Naive thymus-derived CD8-positive, alpha-beta T cell (primary cell): ENCODE measurements around the gene RIT2. TPM values are rescaled to one million over a fixed set of nuclear protein-coding genes. Genes with fewer than 3 reads are reported as not detected.
"Not testable (repeated sequence)": the region's sequence is repeated elsewhere in the genome, so short reads cannot be mapped to it uniquely, and the experiment has no call there.

Experiments used
- ATAC-seq, 2 donors: fragments of 150-1000 bp; cut with Tn5 transposase in 1 of 2; sonication (Bioruptor Pico), chemical (Tn5 transposase) in 1 of 2; 1 replicate in 1 of 2; 2 replicates in 1 of 2; pipeline ENCODE4 v1.10.0; 2021; ENCODE audit warnings: mild to moderate bottlenecking in 2 of 2, moderate library complexity in 2 of 2
- POLR2A ChIA-PET: fragments of 350-600 bp; sonication (Branson Sonifier 250); formaldehyde crosslinking; loops from one replicate; lab custom pipeline; 2021; ENCODE audit warnings: antibody characterized with exemption; lab: Charles Lee
- DNase-seq, 10 donors: peaks; one replicate each; pipeline versions ENCODE4 v3.0.0 to v3.0.0-alpha.2; 2020 to 2022
- H3K27ac Mint-ChIP-seq, 10 donors: one replicate each; pipeline ENCODE4 v1.8.0; 2020 to 2022; ENCODE audit warnings: mild to moderate bottlenecking in 10 of 10, mixed read lengths in 10 of 10, moderate library complexity in 4 of 10, inconsistent platforms in 1 of 10
- H3K27me3 Mint-ChIP-seq, 5 donors: one replicate each; pipeline ENCODE4 v1.8.0; 2021 to 2022; ENCODE audit warnings: mixed read lengths in 5 of 5
- H3K36me3 Mint-ChIP-seq, 3 donors: one replicate each; pipeline ENCODE4 v1.8.0; 2020 to 2022; ENCODE audit warnings: mixed read lengths in 3 of 3, mild to moderate bottlenecking in 2 of 3, inconsistent platforms in 1 of 3
- H3K4me1 Mint-ChIP-seq, 4 donors: one replicate each; pipeline ENCODE4 v1.8.0; 2021 to 2022; ENCODE audit warnings: mixed read lengths in 4 of 4
- H3K4me3 Mint-ChIP-seq, 10 donors: one replicate each; pipeline ENCODE4 v1.8.0; 2020 to 2022; ENCODE audit warnings: mild to moderate bottlenecking in 10 of 10, mixed read lengths in 10 of 10, moderate library complexity in 6 of 10, inconsistent platforms in 1 of 10
- H3K9me3 Mint-ChIP-seq, 9 donors: one replicate each; pipeline ENCODE4 v1.8.0; 2020 to 2022; ENCODE audit warnings: mixed read lengths in 9 of 9, mild to moderate bottlenecking in 3 of 9, inconsistent platforms in 1 of 9, moderate library complexity in 1 of 9
- polyA plus RNA-seq, 3 donors: library from polyadenylated mRNA; unstranded; fragments of 300-500 nt; fragmentation: Illumina TruSeq; gene quantifications; one replicate each; pipeline ENCODE4 v1.2.3, GENCODE V29; 2021
- total RNA-seq, 8 experiments: library from RNA in 2 of 8; stranded (reverse) in 2 of 8; gene quantifications; one replicate each; pipeline ENCODE4 v1.2.3 and lab custom pipeline; 2021 to 2026

The RIT2 gene
- total and polyA plus RNA-seq, 5 experiments from 2014 or later: not detected

DNA sequence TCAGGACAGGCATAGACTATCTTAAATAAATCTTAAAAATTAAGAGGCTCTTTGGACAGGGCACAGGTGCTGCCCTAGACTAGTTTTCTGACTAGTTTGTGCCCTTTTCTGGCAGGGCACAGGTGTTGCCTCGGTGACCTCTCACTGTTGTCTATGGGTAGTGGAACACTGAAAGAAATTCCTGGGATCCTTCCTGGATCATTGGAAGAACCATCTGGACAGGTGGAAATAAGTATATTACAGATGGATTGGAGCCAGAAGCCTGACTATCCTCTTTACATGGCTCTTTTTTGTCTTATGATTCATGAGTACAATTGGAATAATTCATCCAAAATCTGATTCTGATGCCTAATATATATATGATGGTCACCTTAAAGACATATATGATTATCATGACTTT, 286.6 kb downstream of the RIT2 start:
- POLR2A ChIA-PET: no interaction called here
- ATAC-seq (no peak), DNase-seq (no peak)
- Mint-ChIP-seq H3K27me3 (no peaks in the 10 kb centered on the region), H3K9me3 (peaks cover 0 to 19% (median 3%) of the 10 kb centered on the region in 9 donors), H3K4me1 (no peaks in the 10 kb centered on the region), H3K4me3 (no peak overlapping the region), H3K36me3 (no peaks in the 10 kb centered on the region), H3K27ac (no peak overlapping the region)

DNA sequence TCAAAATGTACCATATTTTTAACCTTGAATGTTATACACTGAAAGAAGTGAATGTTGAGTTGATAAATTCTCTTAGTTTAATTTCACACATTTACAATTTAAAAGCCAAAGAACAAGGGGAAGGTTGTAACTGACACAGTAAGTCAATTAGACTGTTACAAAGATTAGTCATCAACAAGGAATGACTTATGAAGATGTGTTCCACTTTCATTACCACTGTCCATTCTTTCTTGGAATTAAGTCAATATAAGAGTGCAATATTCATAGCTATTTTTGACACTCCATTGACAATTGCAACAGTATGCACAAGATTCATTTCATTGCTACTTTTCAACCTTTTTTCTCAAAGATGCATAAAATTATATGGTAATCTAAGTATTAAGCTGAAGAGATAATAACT, 291.3 kb downstream of the RIT2 start:
- Mint-ChIP-seq H3K27me3 (no peaks in the 10 kb centered on the region), H3K9me3 (peaks cover 0 to 11% (median 3%) of the 10 kb centered on the region in 9 donors), H3K36me3 (no peaks in the 10 kb centered on the region), H3K27ac (no peak overlapping the region), H3K4me1 (no peaks in the 10 kb centered on the region), H3K4me3 (no peak overlapping the region)
- DNase-seq: no peak
- POLR2A ChIA-PET: no interaction called here
- no peak for ATAC-seq

DNA sequence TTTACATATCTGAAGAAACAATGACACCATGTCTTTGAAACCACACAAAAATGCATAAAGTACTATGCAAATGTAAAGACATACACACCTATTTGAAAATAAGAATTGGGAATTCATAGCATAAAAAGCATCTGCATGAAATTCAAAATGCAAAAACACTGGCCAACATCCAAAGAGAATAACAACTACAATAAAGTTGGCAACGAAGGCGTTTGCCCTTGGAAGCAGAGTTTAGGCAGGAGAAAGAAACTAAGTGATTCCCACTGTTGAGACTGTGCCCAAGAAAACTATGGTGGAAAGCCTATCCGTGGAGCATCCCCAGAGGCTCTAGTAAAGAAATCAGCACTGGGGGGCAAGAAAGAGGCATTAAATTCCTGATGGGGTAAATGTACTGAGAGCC, 292.8 kb downstream of the RIT2 start:
- H3K9me3 Mint-ChIP-seq: peaks cover 0 to 11% (median 3%) of the 10 kb centered on the region in 9 donors
- H3K27ac Mint-ChIP-seq: no peak overlapping the region
- no peaks in the 10 kb centered on the region for H3K27me3 Mint-ChIP-seq
- DNase-seq: no peak
- no peaks in the 10 kb centered on the region for H3K36me3 Mint-ChIP-seq
- no peak overlapping the region for H3K4me3 Mint-ChIP-seq
- ATAC-seq: no peak
- POLR2A ChIA-PET: no interaction called here
- no peaks in the 10 kb centered on the region for H3K4me1 Mint-ChIP-seq

- no peak overlapping the region for H3K27ac Mint-ChIP-seq
- no peaks in the 10 kb centered on the region for H3K27me3 Mint-ChIP-seq
- H3K36me3 Mint-ChIP-seq: no peaks in the 10 kb centered on the region
- no peaks in the 10 kb centered on the region for H3K4me1 Mint-ChIP-seq
- no peak overlapping the region for H3K4me3 Mint-ChIP-seq
- DNase-seq (no peak), ATAC-seq (no peak)
- POLR2A ChIA-PET: no interaction called here
- H3K9me3 Mint-ChIP-seq: peaks cover 0 to 17% (median 4%) of the 10 kb centered on the region in 9 donors
Measured at GRCh38 chr18:42821492-42821891, 294.0 kb downstream of the RIT2 start.

DNA sequence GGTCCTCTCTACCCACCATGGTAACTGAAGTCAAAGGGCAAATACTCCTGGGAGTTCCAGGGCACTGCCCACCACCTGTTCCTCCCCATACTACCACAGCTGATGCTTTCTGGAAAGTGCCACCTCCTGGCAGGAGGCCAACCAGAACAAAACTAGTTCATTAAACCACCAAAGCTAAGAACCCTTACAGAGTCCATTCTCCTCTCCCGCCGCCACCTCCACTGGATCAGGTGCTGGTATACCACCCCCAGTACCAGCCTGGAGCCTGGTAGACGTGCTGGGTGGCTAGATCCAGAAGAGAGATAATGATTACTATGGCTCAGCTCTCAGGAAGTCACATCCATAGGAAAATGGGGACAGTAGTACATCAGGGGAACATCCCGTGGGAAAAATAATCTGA, 300.9 kb downstream of the RIT2 start:
- Mint-ChIP-seq H3K27me3 (no peaks in the 10 kb centered on the region), H3K9me3 (peaks cover 0 to 33% (median 6%) of the 10 kb centered on the region in 9 donors), H3K4me1 (peaks cover 0 to 1% (median 0%) of the 10 kb centered on the region in 4 donors), H3K4me3 (no peak overlapping the region), H3K36me3 (no peaks in the 10 kb centered on the region), H3K27ac (no peak overlapping the region)
- DNase-seq (no peak), ATAC-seq (no peak)
- POLR2A ChIA-PET: no interaction called here

GRCh38 chr18:42814184-42814583, 301.3 kb downstream of the RIT2 start:
- DNase-seq (no peak), ATAC-seq (no peak)
- Mint-ChIP-seq H3K36me3 (no peaks in the 10 kb centered on the region), H3K9me3 (peaks cover 0 to 33% (median 6%) of the 10 kb centered on the region in 9 donors), H3K27ac (no peak overlapping the region), H3K4me3 (no peak overlapping the region), H3K27me3 (no peaks in the 10 kb centered on the region), H3K4me1 (peaks cover 0 to 1% (median 0%) of the 10 kb centered on the region in 4 donors)
- POLR2A ChIA-PET: no interaction called here

- H3K27me3 Mint-ChIP-seq: no peaks in the 10 kb centered on the region
Measured at GRCh38 chr18:42813570-42813969, 301.9 kb downstream of the RIT2 start.

DNA sequence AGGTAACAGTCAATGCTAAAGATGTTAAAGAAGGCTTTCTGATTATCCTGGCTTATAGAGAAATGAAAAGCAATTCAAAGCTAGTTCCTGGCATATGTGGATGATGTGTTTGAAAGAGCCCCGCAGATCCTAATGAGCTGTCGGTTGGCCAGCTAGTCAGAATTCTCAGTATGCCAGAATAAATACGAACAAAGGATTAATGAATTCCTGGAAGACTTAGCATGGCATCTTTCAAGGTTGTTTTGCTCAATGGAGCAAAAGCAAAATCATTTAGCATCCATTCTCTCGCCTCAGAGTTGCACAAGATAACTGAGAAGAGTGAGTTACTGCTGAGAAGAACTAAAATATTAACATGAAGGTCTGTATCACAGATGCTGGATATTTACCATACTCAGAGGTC, 307.6 kb downstream of the RIT2 start:
- Mint-ChIP-seq H3K27me3 (peaks cover 0 to 1% (median 0%) of the 10 kb centered on the region in 5 donors), H3K4me1 (no peaks in the 10 kb centered on the region), H3K9me3 (peaks cover 0 to 9% (median 0%) of the 10 kb centered on the region in 9 donors), H3K36me3 (no peaks in the 10 kb centered on the region), H3K4me3 (no peak overlapping the region), H3K27ac (no peak overlapping the region)
- DNase-seq: no peak
- ATAC-seq: no peak
- POLR2A ChIA-PET: no interaction called here

More at GRCh38 chr18:42813570-42813969, 301.9 kb downstream of the RIT2 start:
- POLR2A ChIA-PET: no interaction called here
- H3K27ac Mint-ChIP-seq: peak overlapping the region in 1 of 10 donors; percentile 53
- peaks cover 0 to 33% (median 6%) of the 10 kb centered on the region in 9 donors for H3K9me3 Mint-ChIP-seq
- H3K4me3 Mint-ChIP-seq: no peak overlapping the region
- DNase-seq: no peak
- no peaks in the 10 kb centered on the region for H3K36me3 Mint-ChIP-seq
- no peak for ATAC-seq
- H3K4me1 Mint-ChIP-seq: peaks cover 0 to 1% (median 0%) of the 10 kb centered on the region in 4 donors

DNA sequence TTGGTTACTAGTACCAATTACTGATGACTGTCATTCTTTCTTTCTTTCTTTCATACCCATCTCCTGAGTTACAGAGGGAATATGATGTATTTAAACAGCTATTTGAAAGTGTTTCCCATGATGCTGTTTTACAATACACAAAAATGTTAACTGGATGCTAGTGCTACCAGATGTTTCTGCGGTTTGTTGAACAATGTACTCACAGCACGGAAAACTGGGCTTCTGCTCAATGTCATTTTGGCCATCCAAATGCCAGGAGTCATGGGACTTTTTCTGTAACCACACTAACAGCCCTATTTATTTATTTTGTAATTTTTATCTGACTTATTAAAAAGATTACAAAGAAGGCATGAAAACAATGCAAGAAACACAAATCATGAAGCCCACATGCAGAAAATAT, 313.8 kb downstream of the RIT2 start:
- peaks cover 0 to 1% (median 0%) of the 10 kb centered on the region in 5 donors for H3K27me3 Mint-ChIP-seq
- DNase-seq: no peak
- no peak for ATAC-seq
- H3K9me3 Mint-ChIP-seq: peaks cover 0 to 6% (median 2%) of the 10 kb centered on the region in 9 donors
- H3K4me3 Mint-ChIP-seq: no peak overlapping the region
- POLR2A ChIA-PET: no interaction called here
- H3K4me1 Mint-ChIP-seq: no peaks in the 10 kb centered on the region
- no peak overlapping the region for H3K27ac Mint-ChIP-seq
- no peaks in the 10 kb centered on the region for H3K36me3 Mint-ChIP-seq

DNA sequence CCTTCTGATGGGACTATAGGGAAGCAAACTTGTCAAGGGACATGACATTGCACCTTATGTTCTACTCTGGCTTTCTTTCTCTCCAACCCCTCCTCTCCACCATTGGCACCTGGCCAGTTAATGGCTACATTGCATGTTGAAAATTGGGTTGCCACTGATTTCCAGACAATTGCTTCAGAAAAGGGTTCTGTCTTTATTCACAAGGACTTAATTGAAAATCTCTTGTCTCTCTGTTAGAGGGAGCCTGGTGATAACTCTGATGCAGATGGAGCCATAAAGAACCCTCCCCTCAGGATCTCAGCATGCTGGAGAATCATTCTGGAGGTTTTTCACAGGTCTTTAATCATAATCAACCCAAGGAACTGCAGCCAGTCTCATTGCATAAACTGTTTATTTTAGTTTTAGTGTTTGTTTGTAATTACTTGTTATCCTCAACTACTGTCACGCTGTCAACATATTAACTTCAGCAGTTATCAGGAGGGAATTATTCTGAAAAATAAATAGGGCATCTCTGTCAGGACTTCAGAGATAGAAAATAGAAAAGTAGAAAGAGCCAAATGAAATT, 316.8 kb downstream of the RIT2 start:
- H3K4me3 Mint-ChIP-seq: no peak overlapping the region
- POLR2A ChIA-PET: interaction anchor here (0.6 kb wide), 1 partner anchor 415 kb away, joined by 5 read pairs; no protein-coding TSS in a partner anchor
- H3K9me3 Mint-ChIP-seq: peaks cover 0 to 6% (median 2%) of the 10 kb centered on the region in 9 donors
- peaks cover 0 to 1% (median 0%) of the 10 kb centered on the region in 5 donors for H3K27me3 Mint-ChIP-seq
- ATAC-seq (no peak), DNase-seq (no peak)
- no peaks in the 10 kb centered on the region for H3K4me1 Mint-ChIP-seq
- H3K36me3 Mint-ChIP-seq: no peaks in the 10 kb centered on the region
- no peak overlapping the region for H3K27ac Mint-ChIP-seq

- H3K27ac Mint-ChIP-seq, H3K27me3 Mint-ChIP-seq, H3K4me1 Mint-ChIP-seq, ATAC-seq, H3K4me3 Mint-ChIP-seq, H3K36me3 Mint-ChIP-seq, POLR2A ChIA-PET: not testable (repeated sequence)
- peak in 1 of 10 donors; percentile 48 for DNase-seq
- peaks cover 0 to 14% (median 2%) of the 10 kb centered on the region in 9 donors for H3K9me3 Mint-ChIP-seq
Measured at GRCh38 chr18:42795213-42795789, 320.2 kb downstream of the RIT2 start.

GRCh38 chr18:42792731-42793130, 322.8 kb downstream of the RIT2 start:
- Mint-ChIP-seq H3K9me3 (peaks cover 0 to 30% (median 3%) of the 10 kb centered on the region in 9 donors), H3K36me3 (no peaks in the 10 kb centered on the region), H3K27ac (no peak overlapping the region), H3K4me1 (no peaks in the 10 kb centered on the region), H3K27me3 (no peaks in the 10 kb centered on the region), H3K4me3 (no peak overlapping the region)
- DNase-seq (no peak), ATAC-seq (no peak)
- POLR2A ChIA-PET: no interaction called here

- Mint-ChIP-seq H3K4me1 (no peaks in the 10 kb centered on the region), H3K36me3 (no peaks in the 10 kb centered on the region), H3K27me3 (no peaks in the 10 kb centered on the region), H3K9me3 (peaks cover 0 to 17% (median 6%) of the 10 kb centered on the region in 9 donors), H3K4me3 (no peak overlapping the region), H3K27ac (no peak overlapping the region)
- DNase-seq (no peak), ATAC-seq (no peak)
- POLR2A ChIA-PET: no interaction called here
Measured at GRCh38 chr18:42784632-42785031, 330.9 kb downstream of the RIT2 start.
